ENCODE measurements around the gene EEF1AKMT4.
A peak's percentile ranks its signal among the peaks of the same experiment; 100 is the strongest.

The EEF1AKMT4 gene

DNA sequence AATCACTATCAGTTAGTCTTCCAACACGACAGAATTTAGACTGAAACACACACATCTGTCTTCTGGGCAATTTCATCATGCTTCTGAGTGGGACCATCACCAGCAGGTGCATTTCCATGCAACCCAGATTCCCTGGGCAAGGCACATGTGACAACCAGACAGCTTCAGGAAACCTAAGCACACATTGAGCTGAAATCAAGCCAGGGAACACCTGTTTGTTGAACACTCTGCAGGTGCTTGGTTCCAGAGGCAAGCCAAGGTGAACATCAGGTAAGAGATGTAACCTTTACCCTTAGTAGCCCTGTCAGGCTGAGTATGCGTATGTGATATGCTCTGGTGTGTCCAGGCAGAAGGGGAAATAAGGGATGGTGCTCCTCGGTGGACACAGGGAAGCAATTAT, 46.3 kb downstream of the EEF1AKMT4 start:
- in situ Hi-C loops (cut with MboI; ENCODE audit: low sequenced_read_pairs, unreplicated experiment), result no loop called here
- DNase-seq (ENCODE audit: low spot score), result no peak
- TF ChIP-seq, protein P1, sequence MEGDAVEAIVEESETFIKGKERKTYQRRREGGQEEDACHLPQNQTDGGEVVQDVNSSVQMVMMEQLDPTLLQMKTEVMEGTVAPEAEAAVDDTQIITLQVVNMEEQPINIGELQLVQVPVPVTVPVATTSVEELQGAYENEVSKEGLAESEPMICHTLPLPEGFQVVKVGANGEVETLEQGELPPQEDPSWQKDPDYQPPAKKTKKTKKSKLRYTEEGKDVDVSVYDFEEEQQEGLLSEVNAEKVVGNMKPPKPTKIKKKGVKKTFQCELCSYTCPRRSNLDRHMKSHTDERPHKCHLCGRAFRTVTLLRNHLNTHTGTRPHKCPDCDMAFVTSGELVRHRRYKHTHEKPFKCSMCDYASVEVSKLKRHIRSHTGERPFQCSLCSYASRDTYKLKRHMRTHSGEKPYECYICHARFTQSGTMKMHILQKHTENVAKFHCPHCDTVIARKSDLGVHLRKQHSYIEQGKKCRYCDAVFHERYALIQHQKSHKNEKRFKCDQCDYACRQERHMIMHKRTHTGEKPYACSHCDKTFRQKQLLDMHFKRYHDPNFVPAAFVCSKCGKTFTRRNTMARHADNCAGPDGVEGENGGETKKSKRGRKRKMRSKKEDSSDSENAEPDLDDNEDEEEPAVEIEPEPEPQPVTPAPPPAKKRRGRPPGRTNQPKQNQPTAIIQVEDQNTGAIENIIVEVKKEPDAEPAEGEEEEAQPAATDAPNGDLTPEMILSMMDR (IDR thresholded peaks at IDR 0.05; ENCODE audit: borderline replicate concordance, control extremely low read depth, extremely low read depth, insufficient read depth, missing control alignments), result no peak

DNA sequence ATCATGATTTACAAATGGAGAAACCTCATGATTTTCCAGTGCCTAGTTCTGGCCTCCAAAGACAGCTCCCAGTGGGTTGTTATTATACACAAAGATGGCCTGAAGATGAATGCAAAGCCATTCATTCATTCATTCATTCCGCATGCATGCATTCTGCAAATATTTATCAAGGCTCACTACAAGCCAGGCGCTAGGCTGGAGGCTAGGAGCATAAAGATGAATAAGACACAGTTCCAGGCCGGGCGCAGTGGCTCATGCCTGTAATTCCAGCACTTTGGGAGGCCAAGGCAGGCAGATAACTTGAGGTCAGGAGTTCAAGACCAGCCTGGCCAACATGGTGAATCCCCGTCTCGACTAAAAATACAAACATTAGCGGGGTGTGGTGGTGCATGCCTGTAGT, 47.1 kb downstream of the EEF1AKMT4 start:
- TF ChIP-seq, protein P1 (IDR thresholded peaks at IDR 0.05; ENCODE audit: borderline replicate concordance, control extremely low read depth, extremely low read depth, insufficient read depth, missing control alignments), result no peak
- no peak for DNase-seq (ENCODE audit: low spot score)
- in situ Hi-C loops (cut with MboI; ENCODE audit: low sequenced_read_pairs, unreplicated experiment), result no loop called here

DNA sequence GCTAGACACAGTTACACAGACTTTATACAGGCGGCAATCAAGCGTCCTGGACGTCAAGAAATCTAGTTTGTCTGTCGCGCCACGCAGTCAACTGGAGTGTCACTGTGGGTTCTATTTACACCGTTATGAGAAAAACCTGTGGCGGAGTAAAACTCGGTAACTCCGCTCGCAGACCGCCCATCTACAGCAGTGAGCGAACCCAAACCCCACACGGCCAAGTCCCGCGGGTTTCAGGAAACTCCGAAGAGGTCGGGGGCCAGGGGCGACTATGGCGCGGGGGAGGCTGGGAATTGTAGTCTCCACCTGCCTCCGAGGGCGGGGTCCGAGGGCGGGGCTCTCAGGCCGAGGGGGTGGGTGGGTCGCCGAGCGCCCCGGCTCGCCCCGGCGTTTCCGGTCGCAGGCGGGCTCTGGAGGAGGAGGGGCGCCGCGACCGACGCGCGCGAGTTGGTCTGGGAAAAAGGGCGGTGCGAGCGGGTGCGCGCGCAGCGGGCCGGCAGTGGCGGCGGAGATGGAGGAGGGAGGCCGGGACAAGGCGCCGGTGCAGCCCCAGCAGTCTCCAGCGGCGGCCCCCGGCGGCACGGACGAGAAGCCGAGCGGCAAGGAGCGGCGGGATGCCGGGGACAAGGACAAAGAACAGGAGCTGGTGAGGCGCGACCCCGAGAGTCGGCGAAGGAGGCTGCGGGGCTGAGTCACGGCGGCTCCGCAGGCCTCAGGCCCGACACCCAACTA, 49.5 kb downstream of the EEF1AKMT4 start, which contains the start of gene PSMD2:
Gene PSMD2, plus strand, starts transcription at position 483 of the 729 bp plus-strand sequence. Its CDS starts 26 bp downstream, at position 509.
- TF ChIP-seq, protein P1 (IDR thresholded peaks at IDR 0.05; ENCODE audit: borderline replicate concordance, control extremely low read depth, extremely low read depth, insufficient read depth, missing control alignments), result no peak
- DNase-seq (ENCODE audit: low spot score), result peak; percentile 99
- in situ Hi-C loops (cut with MboI; ENCODE audit: low sequenced_read_pairs, unreplicated experiment), result no loop called here

DNA sequence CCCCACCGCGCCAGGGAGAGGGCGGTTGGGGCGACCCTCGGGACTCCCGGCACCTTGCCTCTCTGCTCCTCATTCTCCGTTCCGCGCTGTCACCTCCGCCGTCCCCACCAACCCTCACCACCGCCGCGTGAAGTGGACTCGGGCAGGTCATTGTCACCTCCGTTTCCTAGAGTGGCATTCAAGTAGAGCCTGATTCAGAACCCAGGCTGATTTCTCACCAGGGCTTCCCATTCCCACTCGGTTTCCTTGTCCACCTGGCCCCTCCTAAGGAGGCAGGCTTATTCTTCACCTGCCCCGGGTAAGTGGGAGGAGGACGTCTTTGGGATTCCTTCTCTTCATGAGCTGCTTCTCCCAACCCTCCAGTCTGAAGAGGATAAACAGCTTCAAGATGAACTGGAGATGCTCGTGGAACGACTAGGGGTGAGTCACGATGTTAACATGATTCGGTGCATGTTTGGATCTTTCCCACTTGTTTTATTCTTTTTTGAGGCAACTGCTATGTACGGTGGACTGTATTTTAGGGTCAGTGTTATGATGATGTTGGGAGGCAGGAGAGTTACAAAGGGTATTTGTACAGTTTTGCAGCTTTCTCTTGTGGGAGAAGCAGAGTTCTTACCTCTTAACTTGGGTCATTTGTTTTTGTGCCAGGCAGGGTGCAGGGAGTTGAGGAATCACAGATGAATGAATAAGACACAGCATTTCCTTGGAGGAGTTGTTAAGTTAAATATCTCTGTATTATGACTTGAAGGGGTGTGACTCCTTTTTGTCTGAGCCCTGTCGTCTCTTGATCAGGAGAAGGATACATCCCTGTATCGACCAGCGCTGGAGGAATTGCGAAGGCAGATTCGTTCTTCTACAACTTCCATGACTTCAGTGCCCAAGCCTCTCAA, 50.3 kb downstream of the EEF1AKMT4 start:
- no peak for DNase-seq (ENCODE audit: low spot score)
- TF ChIP-seq, protein P1 (IDR thresholded peaks at IDR 0.05; ENCODE audit: borderline replicate concordance, control extremely low read depth, extremely low read depth, insufficient read depth, missing control alignments), result no peak
- in situ Hi-C loops (cut with MboI; ENCODE audit: low sequenced_read_pairs, unreplicated experiment), result no loop called here

DNA sequence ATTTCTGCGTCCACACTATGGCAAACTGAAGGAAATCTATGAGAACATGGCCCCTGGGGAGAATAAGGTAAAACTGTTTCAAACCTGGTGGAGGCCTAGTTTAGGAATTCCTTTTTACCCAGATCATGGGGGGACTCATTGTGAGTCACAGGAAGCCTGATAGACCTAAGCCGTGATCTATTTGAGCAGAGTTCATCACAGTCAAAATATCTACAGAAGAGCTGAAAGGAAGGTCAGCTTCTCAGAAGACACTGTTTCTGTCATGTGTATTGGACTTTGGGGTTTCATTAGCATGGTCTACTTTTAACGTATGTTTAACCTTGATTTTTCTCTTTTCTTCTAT, 50.9 kb downstream of the EEF1AKMT4 start:
- DNase-seq (ENCODE audit: low spot score), result no peak
- in situ Hi-C loops (cut with MboI; ENCODE audit: low sequenced_read_pairs, unreplicated experiment), result no loop called here
- TF ChIP-seq, protein P1 (IDR thresholded peaks at IDR 0.05; ENCODE audit: borderline replicate concordance, control extremely low read depth, extremely low read depth, insufficient read depth, missing control alignments), result no peak

DNA sequence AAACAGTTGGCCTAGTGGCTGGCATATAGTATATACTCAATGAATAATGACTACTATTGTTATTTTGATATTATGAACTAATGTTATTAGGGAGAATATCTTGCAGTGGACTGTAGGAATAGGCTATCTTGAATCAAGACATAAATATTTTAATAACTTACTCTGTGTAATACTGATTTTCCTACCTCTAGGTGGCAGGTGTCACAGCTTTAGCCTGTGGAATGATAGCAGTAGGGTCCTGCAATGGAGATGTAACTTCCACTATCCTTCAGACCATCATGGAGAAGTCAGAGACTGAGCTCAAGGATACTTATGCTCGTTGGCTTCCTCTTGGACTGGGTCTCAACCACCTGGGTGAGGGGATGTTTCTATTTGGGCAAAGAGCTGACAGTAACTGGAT, 56.1 kb downstream of the EEF1AKMT4 start:
- DNase-seq (ENCODE audit: low spot score), result no peak
- in situ Hi-C loops (cut with MboI; ENCODE audit: low sequenced_read_pairs, unreplicated experiment), result no loop called here
- TF ChIP-seq, protein P1 (IDR thresholded peaks at IDR 0.05; ENCODE audit: borderline replicate concordance, control extremely low read depth, extremely low read depth, insufficient read depth, missing control alignments), result no peak

All from GM13976 (cell line).